Measurements from ENCODE around the gene MAP2K7. TPM values are rescaled to one million over a fixed set of nuclear protein-coding genes. Genes with fewer than 3 reads are reported as not detected.

Gene MAP2K7
- polyA plus RNA-seq, 1 experiment: 5.6 TPM

DNA sequence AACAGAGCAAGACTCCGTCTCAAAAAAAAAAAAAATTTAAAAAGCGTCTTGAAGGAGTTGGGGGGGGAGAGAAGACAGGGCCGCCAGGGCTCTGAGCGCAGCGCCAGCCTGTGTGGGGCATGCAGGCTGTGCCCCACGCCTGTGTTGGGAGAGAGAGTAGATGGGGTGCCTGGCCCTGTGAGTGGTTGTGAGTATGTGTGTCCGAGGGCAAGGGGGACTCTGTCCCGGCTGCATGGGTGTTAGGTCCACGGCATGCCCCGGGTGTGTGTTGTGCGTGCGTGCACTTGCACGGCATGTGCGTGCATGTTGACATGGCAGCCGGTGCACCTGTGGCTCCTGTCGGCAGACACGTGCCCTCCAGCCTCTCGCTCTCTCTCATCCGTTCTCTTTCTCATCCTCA lies 3.4 kb downstream of the MAP2K7 start:
- Histone ChIP-seq H3K9me3 (ENCODE audit: control insufficient read depth, insufficient read depth, low read length) (no peaks in the 10 kb centered on the region), H3K4me3 (ENCODE audit: low read depth, low read length) (no peak overlapping the region), H3K27me3 (ENCODE audit: control insufficient read depth, insufficient read depth, low read length) (no peaks in the 10 kb centered on the region), H3K27ac (ENCODE audit: low read depth, low read length) (no peak overlapping the region)
- TF ChIP-seq CTCF (IDR thresholded peaks at IDR 0.05; ENCODE audit: low read depth, low read length): no peak
- CTCF ChIA-PET: interaction anchor here (0.7 kb wide), 1 partner anchor 9 kb away, joined by 3 read pairs; no protein-coding TSS in a partner anchor
- POLR2A ChIA-PET: interaction anchor here (0.7 to 2.7 kb wide), 2 partner anchors 13 kb away, joined by 3 to 17 read pairs; partner anchors contain the start of gene SNAPC2
- DNase-seq (ENCODE audit: low read depth, low spot score): no peak

DNA sequence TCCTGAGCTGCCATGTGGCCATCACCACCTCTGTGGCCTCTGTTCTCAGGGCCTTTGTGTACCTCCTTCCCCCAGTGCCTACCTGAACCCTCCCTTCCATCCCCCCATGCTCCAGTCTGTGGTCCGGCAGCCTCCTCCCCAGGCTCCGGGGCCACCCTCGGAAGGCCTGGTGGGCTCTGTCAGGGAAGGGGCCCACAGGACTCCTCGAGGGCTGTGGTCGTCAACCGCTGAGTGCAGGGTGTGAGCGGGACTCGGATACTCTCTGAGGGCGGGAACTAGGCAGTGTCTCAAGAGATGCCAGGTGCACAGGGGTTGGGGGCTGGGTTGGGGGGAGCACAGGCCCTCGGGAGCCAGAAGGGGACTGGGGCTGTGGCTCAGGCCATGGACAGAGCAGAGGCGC lies 3.9 kb downstream of the MAP2K7 start:
- Histone ChIP-seq H3K27ac (ENCODE audit: low read depth, low read length) (no peak overlapping the region), H3K9me3 (ENCODE audit: control insufficient read depth, insufficient read depth, low read length) (no peaks in the 10 kb centered on the region), H3K27me3 (ENCODE audit: control insufficient read depth, insufficient read depth, low read length) (no peaks in the 10 kb centered on the region), H3K4me3 (ENCODE audit: low read depth, low read length) (no peak overlapping the region)
- POLR2A ChIA-PET: interaction anchor here (0.7 to 2.7 kb wide), 2 partner anchors 12 to 32 kb away, joined by 7 to 17 read pairs; partner anchors contain the start of gene SNAPC2
- CTCF ChIA-PET: interaction anchor here (0.7 kb wide), 1 partner anchor 8 kb away, joined by 3 read pairs; no protein-coding TSS in a partner anchor
- TF ChIP-seq CTCF (IDR thresholded peaks at IDR 0.05; ENCODE audit: low read depth, low read length): no peak
- DNase-seq (ENCODE audit: low read depth, low spot score): no peak

DNA sequence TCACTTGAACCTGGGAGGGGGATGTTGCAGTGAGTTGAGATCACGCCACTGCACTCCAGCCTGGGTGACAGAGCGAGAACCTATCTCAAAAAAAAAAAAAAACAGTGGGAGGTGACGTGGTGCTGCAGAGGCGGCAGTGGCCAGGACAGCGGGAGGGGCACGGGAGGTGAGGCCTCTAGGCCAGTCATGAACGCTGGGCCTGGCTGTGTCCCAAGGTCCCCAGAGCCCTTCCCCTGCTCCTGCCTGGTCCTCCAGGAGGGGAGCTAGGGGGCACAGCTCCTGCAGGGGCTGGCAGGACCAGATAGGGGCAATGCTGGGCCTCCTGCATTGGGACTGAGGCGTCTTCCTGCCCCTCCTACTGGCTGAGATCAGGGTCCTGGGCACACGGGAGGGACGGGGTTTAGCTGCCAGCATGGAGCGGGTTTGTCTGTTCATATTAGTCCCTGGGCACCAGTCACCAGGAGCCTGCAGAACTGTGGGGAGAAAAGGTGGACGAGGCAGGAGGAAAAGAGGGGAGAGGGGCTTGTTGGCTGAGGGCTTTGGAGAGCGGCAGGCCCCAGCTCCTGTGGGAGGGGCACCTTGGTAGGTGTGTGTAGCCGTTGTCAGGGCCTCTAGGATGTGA lies 4.5 kb downstream of the MAP2K7 start:
- CTCF ChIA-PET: interaction anchor here (1.8 kb wide), 1 partner anchor 9 kb away, joined by 5 read pairs; no protein-coding TSS in a partner anchor

GRCh38 chr19:7908742-7909461 lies 5.2 kb downstream of the MAP2K7 start:
- Histone ChIP-seq H3K9me3 (ENCODE audit: control insufficient read depth, insufficient read depth, low read length) (no peaks in the 10 kb centered on the region), H3K27ac (ENCODE audit: low read depth, low read length) (no peak overlapping the region), H3K27me3 (ENCODE audit: control insufficient read depth, insufficient read depth, low read length) (no peaks in the 10 kb centered on the region), H3K4me3 (ENCODE audit: low read depth, low read length) (no peak overlapping the region)
- no peak for DNase-seq (ENCODE audit: low read depth, low spot score)
- ChIA-PET POLR2A (interaction anchor here (2.7 kb wide), 1 partner anchor 11 kb away, joined by 17 read pairs; the partner anchor contains the start of gene SNAPC2), CTCF (interaction anchor here (1.8 kb wide), 1 partner anchor 9 kb away, joined by 5 read pairs; no protein-coding TSS in a partner anchor)
- no peak for TF ChIP-seq CTCF (IDR thresholded peaks at IDR 0.05; ENCODE audit: low read depth, low read length)

More for the DNA sequence above, 4.5 kb downstream of the MAP2K7 start:
- Histone ChIP-seq H3K4me3 (ENCODE audit: low read depth, low read length) (no peak overlapping the region), H3K27me3 (ENCODE audit: control insufficient read depth, insufficient read depth, low read length) (no peaks in the 10 kb centered on the region), H3K9me3 (ENCODE audit: control insufficient read depth, insufficient read depth, low read length) (no peaks in the 10 kb centered on the region), H3K27ac (ENCODE audit: low read depth, low read length) (no peak overlapping the region)
- POLR2A ChIA-PET: interaction anchor here (0.7 to 2.7 kb wide), 2 partner anchors 12 to 32 kb away, joined by 7 to 17 read pairs; partner anchors contain the start of gene SNAPC2
- no peak for DNase-seq (ENCODE audit: low read depth, low spot score)
- no peak for TF ChIP-seq CTCF (IDR thresholded peaks at IDR 0.05; ENCODE audit: low read depth, low read length)
